Transverse colon (tissue), 3 donors: ENCODE measurements around the gene VTN.

Source experiments
- POLR2A ChIP-seq: fragments of 450-650 bp; IDR thresholded peaks from one replicate; pipeline ENCODE4 v1.6.1; 2016; ENCODE audit warnings: antibody characterized with exemption, mild to moderate bottlenecking, moderate library complexity
- TF ChIP-seq, protein P1 (sequence below), 5 experiments: fragments of 200-600 bp in 3 of 5; fragments of 450-650 bp in 2 of 5; sonication (generic) in 3 of 5; IDR thresholded peaks; 1 replicate in 2 of 5; 2 replicates in 3 of 5; pipeline ENCODE4 v1.5.1; 2016 to 2017; ENCODE audit warnings: antibody characterized with exemption in 5 of 5, inconsistent platforms in 3 of 5, mild to moderate bottlenecking in 2 of 5, moderate library complexity in 1 of 5

DNA sequence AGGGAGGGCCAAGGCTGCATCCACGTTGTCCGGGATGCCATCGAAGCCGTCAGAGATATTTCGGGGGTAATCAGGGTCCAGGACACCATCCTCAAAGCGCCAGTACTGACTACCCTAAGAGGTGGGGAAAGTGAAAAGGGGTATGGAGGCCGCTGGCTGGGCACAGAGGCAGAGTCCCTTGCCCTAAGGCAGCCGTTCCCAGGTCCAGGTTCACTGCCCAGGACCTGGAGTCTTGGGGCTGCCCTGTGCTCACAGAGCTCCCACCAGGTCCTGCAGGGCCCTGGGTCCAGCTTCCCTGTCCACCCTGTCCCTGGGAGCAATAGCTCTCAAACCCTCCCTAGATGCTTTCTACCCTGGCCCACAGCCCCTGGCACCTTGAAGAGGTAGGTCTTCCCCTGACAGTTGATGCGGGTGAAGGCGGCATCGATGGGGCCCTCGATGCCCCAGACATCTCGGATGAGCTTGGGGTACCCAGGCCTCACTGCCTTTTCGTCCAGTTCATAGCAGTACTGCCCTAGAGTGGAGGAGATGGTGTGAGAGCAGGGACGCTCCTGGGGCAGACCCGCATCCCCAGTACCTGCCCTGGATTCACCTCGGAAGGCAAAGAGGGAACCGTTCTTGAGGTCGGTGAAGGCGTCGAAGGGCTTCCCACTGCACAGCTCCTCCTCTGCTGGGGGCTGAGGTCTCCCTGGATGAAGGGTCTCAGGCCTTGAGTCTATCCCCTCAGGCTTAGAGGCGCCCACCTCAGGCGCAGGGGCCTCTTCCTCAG lies 1.0 kb downstream of the VTN start:
- TF ChIP-seq, protein P1, sequence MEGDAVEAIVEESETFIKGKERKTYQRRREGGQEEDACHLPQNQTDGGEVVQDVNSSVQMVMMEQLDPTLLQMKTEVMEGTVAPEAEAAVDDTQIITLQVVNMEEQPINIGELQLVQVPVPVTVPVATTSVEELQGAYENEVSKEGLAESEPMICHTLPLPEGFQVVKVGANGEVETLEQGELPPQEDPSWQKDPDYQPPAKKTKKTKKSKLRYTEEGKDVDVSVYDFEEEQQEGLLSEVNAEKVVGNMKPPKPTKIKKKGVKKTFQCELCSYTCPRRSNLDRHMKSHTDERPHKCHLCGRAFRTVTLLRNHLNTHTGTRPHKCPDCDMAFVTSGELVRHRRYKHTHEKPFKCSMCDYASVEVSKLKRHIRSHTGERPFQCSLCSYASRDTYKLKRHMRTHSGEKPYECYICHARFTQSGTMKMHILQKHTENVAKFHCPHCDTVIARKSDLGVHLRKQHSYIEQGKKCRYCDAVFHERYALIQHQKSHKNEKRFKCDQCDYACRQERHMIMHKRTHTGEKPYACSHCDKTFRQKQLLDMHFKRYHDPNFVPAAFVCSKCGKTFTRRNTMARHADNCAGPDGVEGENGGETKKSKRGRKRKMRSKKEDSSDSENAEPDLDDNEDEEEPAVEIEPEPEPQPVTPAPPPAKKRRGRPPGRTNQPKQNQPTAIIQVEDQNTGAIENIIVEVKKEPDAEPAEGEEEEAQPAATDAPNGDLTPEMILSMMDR (IDR thresholded peaks at IDR 0.05): no peak
- TF ChIP-seq POLR2A: no peak
